ENCODE measurements around the gene DSCAML1. TPM values are rescaled to one million over a fixed set of nuclear protein-coding genes. Genes with fewer than 3 reads are reported as not detected.

Gene DSCAML1
- total RNA-seq, 2 donors from 2014 or later = 2.8 TPM; not detected in 1

- Mint-ChIP-seq H3K4me3 (no peak overlapping the region), H3K27ac (no peak overlapping the region), H3K4me1 (no peaks in the 10 kb centered on the region), H3K9me3 (no peaks in the 10 kb centered on the region), H3K36me3 (ENCODE audit: low read depth) (no peaks in the 10 kb centered on the region), H3K27me3 (peaks cover 12% of the 10 kb centered on the region)
- ATAC-seq (replicated peaks) = no peak
These were observed 282.8 kb downstream of the DSCAML1 start for GRCh38 chr11:117514256-117514655.

DNA sequence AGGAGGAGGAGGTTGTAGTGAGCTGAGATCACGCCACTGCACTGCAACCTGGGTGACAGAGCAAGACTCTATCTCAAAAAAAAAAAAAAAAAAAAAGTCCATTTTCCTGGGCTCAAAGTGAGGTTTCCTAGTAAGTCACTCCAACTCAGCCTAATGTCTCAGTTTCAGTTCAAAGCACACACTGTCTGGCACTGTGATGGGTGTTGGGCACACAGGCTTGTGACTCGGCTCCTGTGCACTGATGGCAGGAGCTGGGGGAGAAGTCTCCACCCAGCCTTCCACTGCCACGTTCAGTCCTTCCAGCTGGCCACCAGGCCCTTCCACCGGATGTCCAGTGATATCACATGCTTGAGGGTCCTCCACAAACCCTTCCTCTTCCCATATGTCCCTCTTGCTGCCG, 283.4 kb downstream of the DSCAML1 start:
- no peak overlapping the region for H3K27ac Mint-ChIP-seq
- H3K9me3 Mint-ChIP-seq = no peaks in the 10 kb centered on the region
- H3K4me1 Mint-ChIP-seq = no peaks in the 10 kb centered on the region
- no peak for ATAC-seq (replicated peaks)
- no peaks in the 10 kb centered on the region for H3K36me3 Mint-ChIP-seq (ENCODE audit: low read depth)
- no peak overlapping the region for H3K4me3 Mint-ChIP-seq
- peaks cover 13% of the 10 kb centered on the region for H3K27me3 Mint-ChIP-seq

DNA sequence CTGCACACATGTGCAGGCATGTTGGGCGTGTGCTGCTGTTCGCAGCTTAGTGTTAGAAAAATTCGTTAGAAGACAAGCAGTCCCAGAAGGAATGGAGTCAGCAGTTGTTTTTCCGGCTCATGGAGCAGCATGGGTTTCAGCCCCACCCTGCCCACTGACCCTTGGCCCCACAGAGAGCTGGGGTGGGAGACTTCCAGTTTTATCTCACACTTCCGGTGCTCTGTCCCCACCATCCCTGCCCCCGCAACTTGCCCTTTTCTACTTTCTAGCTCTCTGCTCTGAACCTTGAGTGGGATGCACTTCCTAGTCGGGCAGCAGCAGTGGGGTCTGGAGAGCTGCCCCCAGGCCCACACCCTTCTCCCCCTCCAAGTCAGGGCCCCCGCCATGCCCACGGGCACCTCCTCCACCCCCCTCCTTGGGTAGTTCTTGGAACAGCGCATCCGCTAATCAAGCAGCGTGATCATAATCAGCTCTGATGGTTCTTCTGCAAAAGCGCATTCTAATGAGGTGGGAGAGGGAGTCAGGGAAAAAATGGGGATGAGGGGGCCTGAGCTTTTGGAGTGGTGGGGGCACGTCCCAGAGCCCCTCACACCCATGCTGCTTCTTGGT, 285.0 kb downstream of the DSCAML1 start:
- Mint-ChIP-seq H3K4me3 (no peak overlapping the region), H3K9me3 (no peaks in the 10 kb centered on the region), H3K36me3 (ENCODE audit: low read depth) (no peaks in the 10 kb centered on the region), H3K27ac (no peak overlapping the region), H3K4me1 (no peaks in the 10 kb centered on the region), H3K27me3 (peaks cover 22% of the 10 kb centered on the region)
- no peak for ATAC-seq (replicated peaks)

DNA sequence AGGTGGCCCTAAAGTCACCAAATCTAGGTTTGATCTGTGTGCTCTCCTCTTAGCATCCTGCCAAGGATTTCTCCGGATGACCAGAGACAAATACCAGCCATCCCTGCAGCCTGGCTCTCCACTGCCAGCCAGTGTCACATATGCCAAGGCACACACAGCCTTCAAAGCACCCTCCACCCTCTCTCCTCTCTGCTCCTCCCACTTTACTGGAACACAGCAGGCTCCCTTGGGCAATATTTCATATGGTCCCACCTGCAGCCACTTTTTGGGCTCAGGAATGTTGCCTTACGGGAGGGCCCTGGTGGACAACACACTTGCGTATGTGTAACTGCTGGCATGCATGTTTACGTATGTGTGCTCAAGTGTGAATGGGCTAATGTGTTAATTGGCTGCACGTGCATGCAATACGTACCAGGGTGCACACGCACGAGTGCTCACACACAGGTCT, 285.5 kb downstream of the DSCAML1 start:
- Mint-ChIP-seq H3K36me3 (ENCODE audit: low read depth) (no peaks in the 10 kb centered on the region), H3K4me1 (no peaks in the 10 kb centered on the region), H3K27ac (no peak overlapping the region), H3K4me3 (no peak overlapping the region), H3K9me3 (no peaks in the 10 kb centered on the region), H3K27me3 (peaks cover 22% of the 10 kb centered on the region)
- no peak for ATAC-seq (replicated peaks)

DNA sequence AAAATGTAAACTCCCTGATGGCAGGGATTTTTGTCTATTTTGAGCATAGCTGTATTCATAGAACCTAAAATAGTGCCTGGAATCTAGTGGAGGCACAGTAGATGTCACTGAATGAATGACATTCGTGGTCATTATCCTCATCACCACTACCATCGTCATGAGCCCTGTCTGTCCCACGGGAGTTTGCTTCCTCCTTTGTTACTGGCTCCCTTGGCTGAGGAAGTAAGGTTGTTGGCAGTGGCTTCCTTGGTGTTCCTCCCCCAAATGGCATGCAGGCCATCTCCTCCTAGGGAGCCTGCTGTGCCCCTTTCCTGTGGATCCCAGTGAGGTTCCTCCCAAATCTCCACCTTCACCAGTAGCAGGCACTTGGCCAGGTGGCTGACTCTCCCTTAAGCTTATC, 286.4 kb downstream of the DSCAML1 start:
- no peak for ATAC-seq (replicated peaks)
- Mint-ChIP-seq H3K27ac (no peak overlapping the region), H3K36me3 (ENCODE audit: low read depth) (no peaks in the 10 kb centered on the region), H3K4me3 (no peak overlapping the region), H3K4me1 (no peaks in the 10 kb centered on the region), H3K9me3 (no peaks in the 10 kb centered on the region), H3K27me3 (peaks cover 28% of the 10 kb centered on the region)

- Mint-ChIP-seq H3K4me1 (no peaks in the 10 kb centered on the region), H3K27me3 (peaks cover 28% of the 10 kb centered on the region), H3K36me3 (ENCODE audit: low read depth) (no peaks in the 10 kb centered on the region), H3K9me3 (no peaks in the 10 kb centered on the region), H3K27ac (no peak overlapping the region), H3K4me3 (no peak overlapping the region)
- ATAC-seq (replicated peaks) = no peak
These were observed 287.5 kb downstream of the DSCAML1 start for GRCh38 chr11:117509543-117509942.

GRCh38 chr11:117506971-117507370, 290.0 kb downstream of the DSCAML1 start:
- Mint-ChIP-seq H3K27ac (no peak overlapping the region), H3K4me1 (no peaks in the 10 kb centered on the region), H3K36me3 (ENCODE audit: low read depth) (no peaks in the 10 kb centered on the region), H3K9me3 (no peaks in the 10 kb centered on the region), H3K27me3 (peaks cover 24% of the 10 kb centered on the region), H3K4me3 (no peak overlapping the region)
- ATAC-seq (replicated peaks) = no peak

- H3K4me1 Mint-ChIP-seq = no peaks in the 10 kb centered on the region
- H3K4me3 Mint-ChIP-seq = no peak overlapping the region
- no peak for ATAC-seq (replicated peaks)
- H3K36me3 Mint-ChIP-seq (ENCODE audit: low read depth) = no peaks in the 10 kb centered on the region
- peaks cover 26% of the 10 kb centered on the region for H3K27me3 Mint-ChIP-seq
- no peaks in the 10 kb centered on the region for H3K9me3 Mint-ChIP-seq
- no peak overlapping the region for H3K27ac Mint-ChIP-seq
These were observed 291.6 kb downstream of the DSCAML1 start for GRCh38 chr11:117505285-117505970.

- no peak overlapping the region for H3K4me3 Mint-ChIP-seq
- peaks cover 17% of the 10 kb centered on the region for H3K27me3 Mint-ChIP-seq
- no peaks in the 10 kb centered on the region for H3K36me3 Mint-ChIP-seq (ENCODE audit: low read depth)
- no peaks in the 10 kb centered on the region for H3K4me1 Mint-ChIP-seq
- H3K27ac Mint-ChIP-seq = no peak overlapping the region
- no peak for ATAC-seq (replicated peaks)
- H3K9me3 Mint-ChIP-seq = no peaks in the 10 kb centered on the region
These were observed 294.3 kb downstream of the DSCAML1 start for GRCh38 chr11:117502779-117503100.

DNA sequence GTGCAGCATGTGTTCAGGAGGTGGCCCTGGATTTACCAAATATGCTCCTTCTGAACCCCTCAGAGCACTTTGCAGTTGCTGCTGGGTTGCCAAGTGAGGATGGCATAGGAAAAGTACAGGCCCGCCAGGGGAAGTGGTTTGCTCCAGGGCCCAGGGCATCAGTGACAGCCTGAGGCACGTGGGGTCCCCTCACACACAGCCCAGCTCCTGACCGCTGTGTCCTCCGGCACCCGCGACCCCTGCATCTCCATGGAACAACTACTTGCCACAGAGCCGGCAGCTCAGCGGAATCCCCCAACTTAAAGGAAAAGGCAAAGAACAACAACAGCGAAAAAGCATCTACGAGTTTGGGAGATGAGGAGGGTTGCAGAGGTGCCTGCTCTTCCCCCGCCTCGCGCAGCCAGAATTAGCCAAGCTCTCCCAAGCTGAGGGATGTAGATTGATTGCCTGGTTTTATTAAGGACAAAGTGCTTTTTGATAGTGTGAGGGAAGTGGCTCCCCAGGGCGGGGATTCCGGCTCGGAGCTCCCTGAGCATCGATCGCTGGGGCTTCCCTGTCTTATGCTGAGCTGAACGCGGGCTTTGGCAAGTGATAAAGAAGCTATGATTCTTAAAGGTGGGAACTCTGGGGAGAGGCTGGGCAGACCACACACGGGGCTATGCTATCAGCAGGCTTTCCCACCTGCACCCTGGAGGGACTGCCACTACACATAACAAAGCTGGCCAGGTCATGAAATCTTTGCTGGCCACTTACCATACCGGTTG, 294.8 kb downstream of the DSCAML1 start:
- Mint-ChIP-seq H3K36me3 (ENCODE audit: low read depth) (no peaks in the 10 kb centered on the region), H3K27me3 (peaks cover 17% of the 10 kb centered on the region), H3K4me3 (no peak overlapping the region), H3K9me3 (no peaks in the 10 kb centered on the region), H3K4me1 (no peaks in the 10 kb centered on the region), H3K27ac (no peak overlapping the region)
- ATAC-seq (replicated peaks) = no peak

GRCh38 chr11:117501237-117501898, 295.6 kb downstream of the DSCAML1 start:
- Mint-ChIP-seq H3K9me3 (no peaks in the 10 kb centered on the region), H3K4me1 (no peaks in the 10 kb centered on the region), H3K36me3 (ENCODE audit: low read depth) (no peaks in the 10 kb centered on the region), H3K27ac (no peak overlapping the region), H3K4me3 (no peak overlapping the region), H3K27me3 (peaks cover 17% of the 10 kb centered on the region)
- no peak for ATAC-seq (replicated peaks)

DNA sequence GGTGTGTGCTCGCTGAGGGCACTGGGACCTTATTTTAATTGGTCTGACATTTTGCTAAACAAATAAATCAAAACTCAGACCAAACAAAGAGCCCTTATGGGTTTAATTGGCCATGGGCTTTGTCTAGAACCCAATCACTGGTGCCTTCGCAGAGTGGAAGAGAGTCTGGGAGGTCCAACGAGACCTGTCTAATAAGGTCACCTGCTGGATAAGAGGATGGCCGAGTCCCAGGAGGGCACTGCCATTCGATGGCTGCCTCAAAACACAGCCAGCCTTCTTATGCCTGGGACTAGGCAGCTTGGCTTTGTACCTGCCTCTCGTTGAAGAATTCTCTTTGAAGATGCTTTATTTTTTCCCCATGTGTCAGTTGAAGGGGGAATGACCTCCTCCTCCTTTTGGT, 298.2 kb downstream of the DSCAML1 start:
- peaks cover 18% of the 10 kb centered on the region for H3K27me3 Mint-ChIP-seq
- H3K9me3 Mint-ChIP-seq = no peaks in the 10 kb centered on the region
- H3K4me1 Mint-ChIP-seq = no peaks in the 10 kb centered on the region
- no peak for ATAC-seq (replicated peaks)
- no peaks in the 10 kb centered on the region for H3K36me3 Mint-ChIP-seq (ENCODE audit: low read depth)
- H3K27ac Mint-ChIP-seq = no peak overlapping the region
- H3K4me3 Mint-ChIP-seq = no peak overlapping the region

DNA sequence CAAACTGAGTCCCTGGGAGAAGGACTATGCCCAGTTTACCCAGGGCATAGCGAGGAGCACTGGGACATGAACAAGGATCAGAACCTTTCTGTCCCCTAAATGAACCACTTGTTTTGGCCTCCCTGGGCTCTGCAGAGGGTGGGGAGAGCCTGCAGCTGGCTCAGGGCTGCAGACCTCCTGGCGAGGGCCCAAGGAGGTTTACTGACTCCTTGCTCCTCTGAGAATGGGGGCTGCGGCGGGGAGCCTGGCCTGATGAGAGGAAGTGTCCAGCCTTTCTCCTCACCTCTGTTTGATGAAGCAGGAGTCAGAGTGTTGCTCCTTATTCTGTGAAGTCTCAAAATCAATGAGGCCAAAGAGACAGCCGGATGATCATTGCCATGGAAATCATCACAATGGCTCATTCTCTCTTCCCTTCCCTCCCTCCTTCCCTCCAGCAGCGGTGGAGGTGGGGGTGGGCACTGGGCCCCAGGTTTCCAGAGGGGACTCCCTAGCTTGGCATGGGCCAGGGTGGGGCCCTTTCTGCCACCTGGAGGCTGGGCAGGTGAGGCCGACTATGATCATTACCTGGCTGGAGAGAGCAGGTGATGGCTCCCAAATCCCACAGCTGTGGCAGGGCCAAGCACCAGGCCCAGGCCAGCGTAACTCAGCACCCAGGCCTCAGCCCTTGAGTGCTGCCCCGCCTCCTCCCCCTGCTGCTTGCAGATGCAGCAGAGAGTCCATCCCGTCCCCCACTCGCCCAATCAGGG, 299.6 kb downstream of the DSCAML1 start:
- no peaks in the 10 kb centered on the region for H3K9me3 Mint-ChIP-seq
- no peak for ATAC-seq (replicated peaks)
- H3K27ac Mint-ChIP-seq = no peak overlapping the region
- H3K4me3 Mint-ChIP-seq = no peak overlapping the region
- no peaks in the 10 kb centered on the region for H3K4me1 Mint-ChIP-seq
- H3K36me3 Mint-ChIP-seq (ENCODE audit: low read depth) = no peaks in the 10 kb centered on the region
- peaks cover 18% of the 10 kb centered on the region for H3K27me3 Mint-ChIP-seq

DNA sequence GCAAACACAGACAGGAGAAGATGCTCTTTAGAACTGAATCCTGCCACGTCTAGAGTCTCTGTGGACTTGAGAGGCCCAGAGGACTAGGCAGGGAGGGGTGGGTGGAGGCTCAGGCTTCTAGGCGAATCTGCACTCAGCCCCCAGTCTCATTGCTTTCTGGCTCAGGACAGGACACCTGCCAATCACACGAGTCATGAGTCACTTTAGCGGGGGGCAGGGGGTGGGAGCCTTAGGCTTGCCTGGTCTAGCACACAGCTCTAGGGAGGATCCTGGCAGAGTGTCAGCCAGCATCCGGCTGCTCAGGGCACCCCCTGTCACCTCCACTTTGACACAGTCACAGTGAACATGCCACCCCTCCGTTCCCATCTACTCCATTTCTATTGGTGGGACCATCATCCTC, 301.7 kb downstream of the DSCAML1 start:
- Mint-ChIP-seq H3K36me3 (ENCODE audit: low read depth) (no peaks in the 10 kb centered on the region), H3K4me1 (no peaks in the 10 kb centered on the region), H3K27me3 (peaks cover 16% of the 10 kb centered on the region), H3K4me3 (no peak overlapping the region), H3K27ac (no peak overlapping the region), H3K9me3 (no peaks in the 10 kb centered on the region)
- no peak for ATAC-seq (replicated peaks)
